BJ (cell line): Measurements from ENCODE around the gene CCDC30. TPM values are rescaled to one million over a fixed set of nuclear protein-coding genes. Genes with fewer than 3 reads are reported as not detected.

Experiments
- CTCF ChIA-PET: fragments of 350-600 bp; formaldehyde crosslinking; extraction: SDS; loops from one replicate; lab custom pipeline; 2021; ENCODE audit warnings: antibody characterized with exemption, inconsistent platforms; lab: Yijun Ruan, JAX
- POLR2A ChIA-PET: fragments of 300-600 bp; sonication (Branson Sonifier 250); formaldehyde crosslinking; extraction: SDS; loops from one replicate; lab custom pipeline; 2021; ENCODE audit warnings: antibody characterized with exemption; lab: Charles Lee
- DNase-seq: peaks from one replicate; pipeline ENCODE4 v3.0.0-alpha.2; 2011; ENCODE audit warnings: low read depth
- H3K27me3 ChIP-seq: 2 replicates; pipeline ENCODE4 v1.6.0; 2011; ENCODE audit warnings: low read length; ENCODE audit not compliant: control insufficient read depth, insufficient read depth
- H3K36me3 ChIP-seq: 2 replicates; pipeline ENCODE4 v1.5.1; 2011; ENCODE audit warnings: low read length; ENCODE audit not compliant: control insufficient read depth, insufficient read depth
- H3K4me3 ChIP-seq: 2 replicates; pipeline ENCODE4 v1.5.1; 2011; ENCODE audit warnings: low read depth, mild to moderate bottlenecking, control low read depth, low read length
- CTCF ChIP-seq: IDR thresholded peaks from 2 replicates; pipeline ENCODE4 v1.5.1; 2011; ENCODE audit warnings: low read depth, mild to moderate bottlenecking, control low read depth, inconsistent platforms, low read length, moderate library complexity; ENCODE audit not compliant: insufficient read depth
- polyA plus RNA-seq: library from polyadenylated mRNA; depleted of rRNA; stranded (reverse); fragments of >200 nt; gene quantifications from 2 replicates; pipeline ENCODE4 v1.2.3, GENCODE V29; 2011

CCDC30 gene
- polyA plus RNA-seq, 1 experiment = 0.26 TPM

GRCh38 chr1:42456754-42457089 is 6.4 kb upstream of the CCDC30 start:
- ChIA-PET CTCF (interaction anchor here (0.9 to 1.4 kb wide), 2 partner anchors 279 to 283 kb away, joined by 3 to 4 read pairs; no protein-coding TSS in a partner anchor), POLR2A (no interaction called here)
- H3K27me3 ChIP-seq = no peaks in the 10 kb centered on the region; the same call in 1 of the 2 replicates
- peak overlapping the region; percentile 60 for H3K4me3 ChIP-seq
- no peaks in the 10 kb centered on the region; the same call in 1 of the 2 replicates for H3K36me3 ChIP-seq
- TF ChIP-seq CTCF = no peak
- DNase-seq = peak; percentile 4

- Histone ChIP-seq H3K36me3 (no peaks in the 10 kb centered on the region; the same call in 1 of the 2 replicates), H3K27me3 (no peaks in the 10 kb centered on the region), H3K4me3 (no peak overlapping the region)
- TF ChIP-seq CTCF = no peak
- no peak for DNase-seq
- ChIA-PET CTCF (no interaction called here), POLR2A (no interaction called here)
Observed at GRCh38 chr1:42461196-42461595, 1.9 kb upstream of the CCDC30 start.

- CTCF ChIA-PET = interaction anchor here (1.2 to 1.4 kb wide), 2 partner anchors 8 to 291 kb away, joined by 3 to 5 read pairs; no protein-coding TSS in a partner anchor
- peak overlapping the region; percentile 80; the same call in 1 of the 2 replicates for H3K4me3 ChIP-seq
- H3K36me3 ChIP-seq = no peaks in the 10 kb centered on the region; the same call in 1 of the 2 replicates
- DNase-seq = no peak
- no peak for TF ChIP-seq CTCF
- H3K27me3 ChIP-seq = no peaks in the 10 kb centered on the region
- POLR2A ChIA-PET = no interaction called here
Observed at GRCh38 chr1:42463921-42464320, 835 bp downstream of the CCDC30 start.

- CTCF ChIA-PET = no interaction called here
- Histone ChIP-seq H3K4me3 (no peak overlapping the region), H3K27me3 (no peaks in the 10 kb centered on the region), H3K36me3 (no peaks in the 10 kb centered on the region)
- POLR2A ChIA-PET = no interaction called here
- no peak for DNase-seq
- no peak for TF ChIP-seq CTCF
Observed at GRCh38 chr1:42466030-42466429, 2.9 kb downstream of the CCDC30 start.

- TF ChIP-seq CTCF = no peak
- Histone ChIP-seq H3K27me3 (no peaks in the 10 kb centered on the region), H3K36me3 (no peaks in the 10 kb centered on the region), H3K4me3 (no peak overlapping the region)
- ChIA-PET CTCF (interaction anchor here (0.6 to 0.7 kb wide), 2 partner anchors 12 to 162 kb away, joined by 3 to 5 read pairs; no protein-coding TSS in a partner anchor), POLR2A (no interaction called here)
- DNase-seq = no peak
Observed at GRCh38 chr1:42469727-42470126, 6.6 kb downstream of the CCDC30 start.
